Colon (tissue), 2 donors: ENCODE measurements around the gene TMEM190.

Experiments used
- FAIRE-seq: peaks from 2 replicates; lab custom pipeline; 2012; peaks lifted over from hg19 to GRCh38; lab: Jason Lieb, UNC
- donor health status: control.
- donor health status: control.

Gene TMEM190

GRCh38 chr19:55423225-55424005 lies 46.8 kb downstream of the TMEM190 start:
- FAIRE-seq, result no peak

GRCh38 chr19:55424518-55424917 lies 47.9 kb downstream of the TMEM190 start:
- FAIRE-seq, result no peak

GRCh38 chr19:55426042-55426441 lies 49.4 kb downstream of the TMEM190 start:
- FAIRE-seq, result no peak
